ENCODE data around the gene ELL. TPM values are rescaled to one million over a fixed set of nuclear protein-coding genes. Genes with fewer than 3 reads are reported as not detected.

The ELL gene
- total RNA-seq, 1 donor from 2014 or later, result 30.5 TPM

GRCh38 chr19:18444513-18444912 is 77.4 kb downstream of the ELL start:
- intact Hi-C loops (cut with DNase I), result no loop called here
- no peaks in the 10 kb centered on the region for H3K9me3 ChIP-seq
- H3K4me3 ChIP-seq, result no peak overlapping the region
- H3K27ac ChIP-seq, result no peak overlapping the region
- no peaks in the 10 kb centered on the region for H3K27me3 ChIP-seq
- no peak for DNase-seq (ENCODE audit: low spot score in 2 of 2)
- H3K4me1 ChIP-seq, result no peaks in the 10 kb centered on the region
- H3K36me3 ChIP-seq, result peaks cover 52 to 64% of the 10 kb centered on the region in 2 donors
- no peak for TF ChIP-seq CTCF (IDR thresholded peaks at IDR 0.05)

- Histone ChIP-seq H3K36me3 (peaks cover 45 to 58% of the 10 kb centered on the region in 2 donors), H3K27me3 (no peaks in the 10 kb centered on the region), H3K9me3 (no peaks in the 10 kb centered on the region), H3K4me3 (no peak overlapping the region), H3K27ac (no peak overlapping the region), H3K4me1 (peaks cover 3 to 5% of the 10 kb centered on the region in 2 donors)
- DNase-seq (ENCODE audit: low spot score in 2 of 2), result no peak
- intact Hi-C loops (cut with DNase I), result no loop called here
- TF ChIP-seq CTCF (IDR thresholded peaks at IDR 0.05), result no peak
Observed at GRCh38 chr19:18443831-18444230, 78.0 kb downstream of the ELL start.

GRCh38 chr19:18443406-18443805 is 78.5 kb downstream of the ELL start:
- intact Hi-C loops (cut with DNase I), result no loop called here
- Histone ChIP-seq H3K4me3 (no peak overlapping the region), H3K27ac (no peak overlapping the region), H3K27me3 (no peaks in the 10 kb centered on the region), H3K4me1 (peaks cover 4 to 10% of the 10 kb centered on the region in 2 donors), H3K36me3 (peaks cover 41 to 53% of the 10 kb centered on the region in 2 donors), H3K9me3 (no peaks in the 10 kb centered on the region)
- DNase-seq (ENCODE audit: low spot score in 2 of 2), result no peak
- TF ChIP-seq CTCF (IDR thresholded peaks at IDR 0.05), result no peak

- Histone ChIP-seq H3K27ac (no peak overlapping the region), H3K9me3 (no peaks in the 10 kb centered on the region), H3K4me3 (no peak overlapping the region), H3K36me3 (peaks cover 38 to 49% of the 10 kb centered on the region in 2 donors), H3K27me3 (no peaks in the 10 kb centered on the region), H3K4me1 (peaks cover 7 to 14% of the 10 kb centered on the region in 2 donors)
- DNase-seq (ENCODE audit: low spot score in 2 of 2), result no peak
- TF ChIP-seq CTCF (IDR thresholded peaks at IDR 0.05), result no peak
- intact Hi-C loops (cut with DNase I), result no loop called here
Observed at GRCh38 chr19:18442941-18443340, 78.9 kb downstream of the ELL start.

GRCh38 chr19:18441804-18442788 is 79.8 kb downstream of the ELL start:
- H3K4me3 ChIP-seq, result no peak overlapping the region
- no peak for DNase-seq (ENCODE audit: low spot score in 2 of 2)
- H3K27me3 ChIP-seq, result no peaks in the 10 kb centered on the region
- H3K4me1 ChIP-seq, result peaks cover 7 to 21% of the 10 kb centered on the region in 2 donors
- no peak overlapping the region for H3K27ac ChIP-seq
- peaks cover 34 to 43% of the 10 kb centered on the region in 2 donors for H3K36me3 ChIP-seq
- intact Hi-C loops (cut with DNase I), result no loop called here
- no peaks in the 10 kb centered on the region for H3K9me3 ChIP-seq
- TF ChIP-seq CTCF (IDR thresholded peaks at IDR 0.05), result no peak
